Mesenchymal stem cell (in vitro differentiated cells and primary cell): ENCODE measurements around the gene SUMO1.
A peak's percentile ranks its signal among the peaks of the same experiment; 100 is the strongest.
"Not testable (repeated sequence)": the region's sequence is repeated elsewhere in the genome, so short reads cannot be mapped to it uniquely, and the experiment has no call there.

Source experiments
- DNase-seq: peaks from one replicate; pipeline ENCODE4 v3.0.0-alpha.2; 2013
- H2AFZ ChIP-seq: one replicate; pipeline ENCODE4 v1.6.1; 2013; ENCODE audit warnings: low read depth, mild to moderate bottlenecking, control low read depth, inconsistent platforms, low read length, moderate library complexity
- H2AK5ac ChIP-seq: 2 replicates; pipeline ENCODE4 v1.6.1; 2013; ENCODE audit warnings: low read length, moderate library complexity, mild to moderate bottlenecking, inconsistent platforms; ENCODE audit not compliant: severe bottlenecking
- H2BK120ac ChIP-seq: one replicate; pipeline ENCODE4 v1.6.1; 2013; ENCODE audit warnings: low read depth, mild to moderate bottlenecking, inconsistent platforms, low read length, moderate library complexity
- H2BK12ac ChIP-seq, 2 experiments: one replicate each; pipeline ENCODE4 v1.6.1; 2013; ENCODE audit warnings: inconsistent platforms in 2 of 2, low read length in 2 of 2, mild to moderate bottlenecking in 2 of 2, moderate library complexity in 2 of 2, control low read depth in 1 of 2
- H2BK15ac ChIP-seq: one replicate; pipeline ENCODE4 v1.6.1; 2013; ENCODE audit warnings: mild to moderate bottlenecking, low read depth, inconsistent platforms; ENCODE audit not compliant: poor library complexity, severe bottlenecking
- H2BK5ac ChIP-seq: 2 replicates; pipeline ENCODE4 v1.6.1; 2013; ENCODE audit warnings: low read depth, mild to moderate bottlenecking, low read length, control low read depth, inconsistent platforms; ENCODE audit not compliant: poor library complexity, severe bottlenecking
- H3K14ac ChIP-seq, 2 experiments: one replicate each; pipeline ENCODE4 v1.6.1; 2013; ENCODE audit warnings: inconsistent platforms in 2 of 2, low read length in 2 of 2, control low read depth in 1 of 2, mild to moderate bottlenecking in 1 of 2, moderate library complexity in 1 of 2
- H3K18ac ChIP-seq, 2 experiments: one replicate each; pipeline ENCODE4 v1.6.1; 2013; ENCODE audit warnings: inconsistent platforms in 2 of 2, low read length in 2 of 2, control low read depth in 1 of 2, low read depth in 1 of 2, mild to moderate bottlenecking in 1 of 2
- H3K23ac ChIP-seq, 2 experiments: one replicate each; pipeline ENCODE4 v1.6.1; 2013; ENCODE audit warnings: inconsistent platforms in 2 of 2, low read length in 2 of 2, mild to moderate bottlenecking in 2 of 2, moderate library complexity in 2 of 2, control low read depth in 1 of 2
- H3K27ac ChIP-seq: 2 replicates; pipeline ENCODE4 v1.5.1; 2013; ENCODE audit warnings: mild to moderate bottlenecking, moderate library complexity, low read length, control low read depth, inconsistent platforms; ENCODE audit not compliant: poor library complexity, severe bottlenecking
- H3K27me3 ChIP-seq, 2 experiments: 2 replicates each; pipeline versions ENCODE4 v1.6.1 to v1.7.0; 2013; ENCODE audit warnings: low read length in 2 of 2, mild to moderate bottlenecking in 2 of 2, moderate library complexity in 2 of 2, control low read depth in 1 of 2, inconsistent platforms in 1 of 2; ENCODE audit not compliant: control insufficient read depth in 1 of 2, insufficient read depth in 1 of 2
- H3K36me3 ChIP-seq, 2 experiments: 2 replicates each; pipeline versions ENCODE4 v1.6.1 to v1.7.0; 2013; ENCODE audit warnings: low read length in 2 of 2, control low read depth in 1 of 2, inconsistent platforms in 1 of 2, low read depth in 1 of 2, mild to moderate bottlenecking in 1 of 2; ENCODE audit not compliant: insufficient read depth in 2 of 2, control insufficient read depth in 1 of 2
- H3K4ac ChIP-seq, 2 experiments: one replicate each; pipeline ENCODE4 v1.6.1; 2013; ENCODE audit warnings: inconsistent platforms in 2 of 2, low read length in 2 of 2, mild to moderate bottlenecking in 2 of 2, moderate library complexity in 2 of 2, control low read depth in 1 of 2, low read depth in 1 of 2
- H3K4me1 ChIP-seq: 2 replicates; pipeline ENCODE4 v1.6.1; 2013; ENCODE audit warnings: low read depth, low read length, control low read depth; ENCODE audit not compliant: control insufficient read depth, insufficient read depth
- H3K4me2 ChIP-seq: 2 replicates; pipeline ENCODE4 v1.6.1; 2013; ENCODE audit warnings: low read length, mild to moderate bottlenecking, inconsistent platforms; ENCODE audit not compliant: poor library complexity, severe bottlenecking
- H3K4me3 ChIP-seq, 2 experiments: 2 replicates each; pipeline versions ENCODE4 v1.5.1 to v1.7.0; 2013; ENCODE audit warnings: low read length in 2 of 2, mild to moderate bottlenecking in 2 of 2, control low read depth in 1 of 2, low read depth in 1 of 2; ENCODE audit not compliant: insufficient read depth in 1 of 2
- H3K79me1 ChIP-seq: replicated peaks from 2 replicates; pipeline ENCODE4 v1.6.1; 2013; ENCODE audit warnings: mild to moderate bottlenecking, control low read depth, low read length, inconsistent platforms; ENCODE audit not compliant: poor library complexity, severe bottlenecking
- H3K9ac ChIP-seq: 2 replicates; pipeline ENCODE4 v1.7.0; 2013; ENCODE audit warnings: mild to moderate bottlenecking, low read length, moderate library complexity
- H3K9me3 ChIP-seq: 2 replicates; pipeline ENCODE4 v1.7.0; 2013; ENCODE audit warnings: mild to moderate bottlenecking, low read length; ENCODE audit not compliant: control insufficient read depth
- H4K8ac ChIP-seq: one replicate; pipeline ENCODE4 v1.6.1; 2013; ENCODE audit warnings: inconsistent platforms, mild to moderate bottlenecking, low read length, moderate library complexity
- H4K91ac ChIP-seq: one replicate; pipeline ENCODE4 v1.6.1; 2013; ENCODE audit warnings: mild to moderate bottlenecking, low read length, inconsistent platforms
- WGBS: methylation state at CpG from one replicate; pipeline ENCODE4 v1.1.7; 2013; ENCODE audit warnings: mixed read lengths; 5-methylcytosine and 5-hydroxymethylcytosine counted together

The SUMO1 gene

DNA sequence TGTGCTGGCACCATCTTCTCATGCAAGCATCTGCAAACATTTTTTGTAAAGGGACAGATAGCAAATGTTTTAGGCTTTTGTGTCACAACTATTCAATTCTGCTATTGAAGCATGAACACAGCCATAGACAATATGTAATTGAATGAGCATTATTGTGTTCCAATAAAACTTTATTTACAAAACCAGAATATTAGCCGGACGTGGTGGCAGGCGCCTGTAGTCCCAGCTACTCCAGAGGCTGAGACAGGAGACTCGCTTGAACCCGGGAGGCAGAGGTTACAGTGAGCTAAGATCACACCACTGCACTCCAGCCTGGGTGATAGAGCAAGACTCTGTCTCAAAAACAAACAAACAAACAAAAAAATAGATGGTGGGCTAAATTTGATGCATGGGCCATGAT, 9.3 kb upstream of the SUMO1 start:
- H3K4me1 ChIP-seq, H3K4me2 ChIP-seq, H3K18ac ChIP-seq, H2AFZ ChIP-seq, H3K4ac ChIP-seq, H2AK5ac ChIP-seq, H3K14ac ChIP-seq, H3K4me3 ChIP-seq, H3K23ac ChIP-seq, H3K9me3 ChIP-seq, H3K36me3 ChIP-seq, H2BK5ac ChIP-seq, H3K27ac ChIP-seq, H3K79me1 ChIP-seq, H4K8ac ChIP-seq, H2BK15ac ChIP-seq, H2BK120ac ChIP-seq, H3K27me3 ChIP-seq, DNase-seq, H2BK12ac ChIP-seq, H4K91ac ChIP-seq, H3K9ac ChIP-seq: not testable (repeated sequence)
- 97% methylated on average over 5 of the region's 5 CpGs for WGBS

DNA sequence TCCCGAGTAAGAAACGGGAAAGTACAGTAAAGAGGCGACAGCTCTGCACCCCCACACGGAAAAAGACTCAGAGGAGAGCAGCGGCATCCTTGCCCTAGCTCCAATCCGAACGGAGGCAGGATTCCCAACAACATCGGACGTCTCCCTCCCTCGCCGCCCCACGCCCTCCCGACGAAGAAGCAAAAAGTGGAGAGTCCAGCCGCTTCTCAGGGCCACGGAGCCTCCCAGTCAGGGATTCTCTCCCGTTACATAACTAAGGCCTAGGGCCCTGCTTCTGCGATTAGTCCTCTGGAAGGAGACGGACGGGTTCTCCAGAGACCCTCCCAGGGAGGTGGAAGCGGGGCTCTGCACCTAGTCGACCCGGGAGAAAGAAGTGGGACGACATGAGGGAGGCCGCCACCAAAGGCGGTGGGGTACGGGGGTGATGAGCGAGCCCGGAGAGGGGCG, 587 bp downstream of the SUMO1 start:
- H2BK12ac ChIP-seq, result no peak overlapping the region
- H3K4me2 ChIP-seq, result peak overlapping the region; percentile 84
- H2BK15ac ChIP-seq, result no peak overlapping the region
- no peak overlapping the region for H4K8ac ChIP-seq
- H3K36me3 ChIP-seq, result no peaks in the 10 kb centered on the region
- H4K91ac ChIP-seq, result no peak overlapping the region
- peaks cover 8% of the 10 kb centered on the region for H3K4me1 ChIP-seq
- DNase-seq, result peak; percentile 83
- peak overlapping the region; percentile 76 for H2BK120ac ChIP-seq
- 0% methylated on average over 19 of the region's 30 CpGs for WGBS
- peak overlapping the region in 1 of 2 experiments; percentile 65 for H3K4ac ChIP-seq
- H3K79me1 ChIP-seq, result peaks cover 2% of the 10 kb centered on the region
- peak overlapping the region; percentile 94 for H3K9ac ChIP-seq
- peak overlapping the region; percentile 23 to 56 for H3K18ac ChIP-seq
- H3K4me3 ChIP-seq, result peak overlapping the region; percentile 90 to 94
- H3K14ac ChIP-seq, result peak overlapping the region in 1 of 2 experiments; percentile 86
- H2BK5ac ChIP-seq, result peak overlapping the region; percentile 24
- no peaks in the 10 kb centered on the region for H3K9me3 ChIP-seq
- H2AK5ac ChIP-seq, result no peak overlapping the region
- H3K23ac ChIP-seq, result no peak overlapping the region
- peak overlapping the region; percentile 57 for H2AFZ ChIP-seq
- H3K27me3 ChIP-seq, result no peaks in the 10 kb centered on the region
- H3K27ac ChIP-seq, result peak overlapping the region; percentile 67

DNA sequence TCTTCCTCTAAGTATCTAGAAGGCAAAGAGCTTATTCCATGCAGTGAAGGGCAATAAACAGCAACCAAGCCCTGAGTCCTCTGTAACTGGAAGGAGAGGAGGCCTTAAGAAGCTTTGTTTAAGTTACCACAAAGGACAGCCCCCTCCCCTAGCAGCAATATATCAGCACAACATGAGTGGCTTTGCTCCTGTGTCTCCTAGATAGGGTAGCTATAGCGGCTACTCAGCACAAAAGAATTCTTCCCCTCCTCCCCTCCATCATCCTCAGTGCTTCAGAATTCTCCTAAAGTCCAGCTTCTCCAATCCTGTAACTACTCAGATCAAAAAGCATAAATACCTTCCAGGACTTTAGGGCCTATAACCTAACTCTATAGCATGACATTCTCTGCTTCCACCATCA, 16.5 kb downstream of the SUMO1 start:
- Histone ChIP-seq H4K8ac (no peak overlapping the region), H3K9me3 (no peaks in the 10 kb centered on the region), H2AK5ac (no peak overlapping the region), H3K9ac (peak overlapping the region; percentile 7), H3K79me1 (peaks cover 7% of the 10 kb centered on the region), H3K4ac (no peak overlapping the region), H3K14ac (no peak overlapping the region), H2BK5ac (no peak overlapping the region), H2AFZ (no peak overlapping the region), H2BK120ac (no peak overlapping the region), H3K4me3 (no peak overlapping the region), H2BK12ac (no peak overlapping the region), H3K36me3 (peaks cover 5 to 40% of the 10 kb centered on the region in 2 experiments), H4K91ac (no peak overlapping the region), H3K23ac (no peak overlapping the region), H2BK15ac (no peak overlapping the region), H3K27me3 (no peaks in the 10 kb centered on the region), H3K4me1 (peaks cover 2% of the 10 kb centered on the region), H3K4me2 (peak overlapping the region; percentile 45), H3K27ac (peak overlapping the region; percentile 2), H3K18ac (no peak overlapping the region)
- 6% methylated on average over 1 of the region's 1 CpG for WGBS
- peak; percentile 54 for DNase-seq

DNA sequence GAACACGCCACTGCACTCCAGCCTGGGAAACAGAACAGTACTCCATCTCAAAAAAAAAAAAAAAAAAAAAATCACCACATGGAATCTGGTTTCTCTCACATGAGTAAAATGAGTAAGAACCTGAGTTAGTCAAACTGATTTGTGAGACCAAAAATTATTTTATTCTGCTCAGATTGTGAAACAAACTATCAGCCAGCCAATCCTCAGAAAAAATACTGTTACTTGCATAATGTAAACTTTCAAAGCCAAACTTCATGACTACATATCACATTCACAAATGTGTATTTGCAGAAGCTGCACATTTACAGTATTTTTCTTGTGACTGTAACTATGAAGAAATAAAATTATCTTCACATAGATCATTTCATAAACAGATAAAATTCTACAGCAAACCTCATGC, 23.2 kb downstream of the SUMO1 start:
- H3K27me3 ChIP-seq, result no peaks in the 10 kb centered on the region
- peaks cover 5% of the 10 kb centered on the region for H3K79me1 ChIP-seq
- no peak overlapping the region for H2BK120ac ChIP-seq
- no peak overlapping the region for H4K8ac ChIP-seq
- no peak overlapping the region for H3K4me2 ChIP-seq
- no peak overlapping the region for H3K27ac ChIP-seq
- peak; percentile 6 for DNase-seq
- no peak overlapping the region for H3K14ac ChIP-seq
- H4K91ac ChIP-seq, result no peak overlapping the region
- no peak overlapping the region for H3K23ac ChIP-seq
- H2BK5ac ChIP-seq, result no peak overlapping the region
- no peak overlapping the region for H2BK15ac ChIP-seq
- no peak overlapping the region for H3K4me3 ChIP-seq
- H3K9me3 ChIP-seq, result no peaks in the 10 kb centered on the region
- no peak overlapping the region for H2AFZ ChIP-seq
- H2AK5ac ChIP-seq, result no peak overlapping the region
- H3K4ac ChIP-seq, result no peak overlapping the region
- H3K9ac ChIP-seq, result no peak overlapping the region
- H3K4me1 ChIP-seq, result no peaks in the 10 kb centered on the region
- no peak overlapping the region for H3K18ac ChIP-seq
- H3K36me3 ChIP-seq, result peaks cover 11 to 42% of the 10 kb centered on the region in 2 experiments
- no peak overlapping the region for H2BK12ac ChIP-seq
- no CpG with 5 or more reads among the region's 1 CpG for WGBS
